Measurements from ENCODE around the gene ABCA3. TPM values are rescaled to one million over a fixed set of nuclear protein-coding genes. Genes with fewer than 3 reads are reported as not detected.

Gene ABCA3
- total and polyA plus RNA-seq, 2 donors (not counting 1 experiment from before 2014, with no cell fraction given): 1.7 to 6.1 TPM

GRCh38 chr16:2285731-2286191 lies 54.8 kb downstream of the ABCA3 start:
- DNase-seq (ENCODE audit: low read depth in 2 of 2): no peak
- no peak overlapping the region for H3K4me3 ChIP-seq (replicated peaks in 1 of 4; ENCODE audit: control extremely low read depth in 1 of 4, insufficient read depth in 1 of 4, low read depth in 3 of 4, low read length in 4 of 4)
- no peak overlapping the region for H3K4me2 ChIP-seq (ENCODE audit: extremely low read depth, insufficient read depth, low read length)
- H3K27me3 ChIP-seq (ENCODE audit: control insufficient read depth, insufficient read depth, low read length): no peaks in the 10 kb centered on the region
- no peaks in the 10 kb centered on the region for H3K9me3 ChIP-seq (ENCODE audit: control insufficient read depth, insufficient read depth, low read depth, low read length)
- no peaks in the 10 kb centered on the region for H3K79me2 ChIP-seq (ENCODE audit: control insufficient read depth, insufficient read depth, low read length)
- no peaks in the 10 kb centered on the region for H3K36me3 ChIP-seq (ENCODE audit: control insufficient read depth, insufficient read depth, low read length)
- no peak overlapping the region for H3K27ac ChIP-seq (ENCODE audit: insufficient read depth, low read length)
- no peak overlapping the region for H2AFZ ChIP-seq (ENCODE audit: low read length)
- no peak for TF ChIP-seq EZH2 (IDR thresholded peaks at IDR 0.05; ENCODE audit: low read length, missing control alignments)
- no peak for TF ChIP-seq CTCF (conservative IDR thresholded peaks at IDR 0.05 in 1 of 2, IDR thresholded peaks at IDR 0.05 in 1 of 2; ENCODE audit: low read depth in 1 of 2, low read length in 2 of 2)
- no peaks in the 10 kb centered on the region for H3K4me1 ChIP-seq (ENCODE audit: control insufficient read depth, extremely low read depth, insufficient read depth, low read length)
- H4K20me1 ChIP-seq (ENCODE audit: control insufficient read depth, extremely low read depth, insufficient read depth, low read length): no peaks in the 10 kb centered on the region
- H3K9ac ChIP-seq (ENCODE audit: insufficient read depth, low read length): no peak overlapping the region

- no peak overlapping the region for H3K4me2 ChIP-seq (ENCODE audit: extremely low read depth, insufficient read depth, low read length)
- H4K20me1 ChIP-seq (ENCODE audit: control insufficient read depth, extremely low read depth, insufficient read depth, low read length): no peaks in the 10 kb centered on the region
- no peaks in the 10 kb centered on the region for H3K9me3 ChIP-seq (ENCODE audit: control insufficient read depth, insufficient read depth, low read depth, low read length)
- no peak overlapping the region for H3K9ac ChIP-seq (ENCODE audit: insufficient read depth, low read length)
- DNase-seq (ENCODE audit: low read depth in 2 of 2): no peak
- H3K4me1 ChIP-seq (ENCODE audit: control insufficient read depth, extremely low read depth, insufficient read depth, low read length): no peaks in the 10 kb centered on the region
- H3K79me2 ChIP-seq (ENCODE audit: control insufficient read depth, insufficient read depth, low read length): no peaks in the 10 kb centered on the region
- H2AFZ ChIP-seq (ENCODE audit: low read length): no peak overlapping the region
- H3K4me3 ChIP-seq (replicated peaks in 1 of 4; ENCODE audit: control extremely low read depth in 1 of 4, insufficient read depth in 1 of 4, low read depth in 3 of 4, low read length in 4 of 4): no peak overlapping the region
- no peak overlapping the region for H3K27ac ChIP-seq (ENCODE audit: insufficient read depth, low read length)
- TF ChIP-seq EZH2 (IDR thresholded peaks at IDR 0.05; ENCODE audit: low read length, missing control alignments): no peak
- TF ChIP-seq CTCF (conservative IDR thresholded peaks at IDR 0.05 in 1 of 2, IDR thresholded peaks at IDR 0.05 in 1 of 2; ENCODE audit: low read depth in 1 of 2, low read length in 2 of 2): no peak
- H3K36me3 ChIP-seq (ENCODE audit: control insufficient read depth, insufficient read depth, low read length): no peaks in the 10 kb centered on the region
- no peaks in the 10 kb centered on the region for H3K27me3 ChIP-seq (ENCODE audit: control insufficient read depth, insufficient read depth, low read length)
Observed at GRCh38 chr16:2284797-2285576, 55.5 kb downstream of the ABCA3 start.

- Histone ChIP-seq H3K79me2 (ENCODE audit: control insufficient read depth, insufficient read depth, low read length) (no peaks in the 10 kb centered on the region), H4K20me1 (ENCODE audit: control insufficient read depth, extremely low read depth, insufficient read depth, low read length) (no peaks in the 10 kb centered on the region), H3K4me1 (ENCODE audit: control insufficient read depth, extremely low read depth, insufficient read depth, low read length) (no peaks in the 10 kb centered on the region), H2AFZ (ENCODE audit: low read length) (no peak overlapping the region), H3K9ac (ENCODE audit: insufficient read depth, low read length) (no peak overlapping the region), H3K9me3 (ENCODE audit: control insufficient read depth, insufficient read depth, low read depth, low read length) (no peaks in the 10 kb centered on the region), H3K27me3 (ENCODE audit: control insufficient read depth, insufficient read depth, low read length) (no peaks in the 10 kb centered on the region), H3K27ac (ENCODE audit: insufficient read depth, low read length) (no peak overlapping the region), H3K4me3 (replicated peaks in 1 of 4; ENCODE audit: control extremely low read depth in 1 of 4, insufficient read depth in 1 of 4, low read depth in 3 of 4, low read length in 4 of 4) (no peak overlapping the region), H3K36me3 (ENCODE audit: control insufficient read depth, insufficient read depth, low read length) (no peaks in the 10 kb centered on the region), H3K4me2 (ENCODE audit: extremely low read depth, insufficient read depth, low read length) (no peak overlapping the region)
- no peak for DNase-seq (ENCODE audit: low read depth in 2 of 2)
- TF ChIP-seq CTCF (conservative IDR thresholded peaks at IDR 0.05 in 1 of 2, IDR thresholded peaks at IDR 0.05 in 1 of 2; ENCODE audit: low read depth in 1 of 2, low read length in 2 of 2) (no peak), EZH2 (IDR thresholded peaks at IDR 0.05; ENCODE audit: low read length, missing control alignments) (no peak)
Observed at GRCh38 chr16:2284001-2284770, 56.3 kb downstream of the ABCA3 start.

All from fibroblast of lung (primary cell).